Right lobe of liver (tissue), 4 donors: ENCODE results near the gene OR51L1.

Experiments
- CTCF ChIP-seq, 4 donors: fragments of 200-600 bp in 3 of 4; fragments of 450-650 bp in 1 of 4; IDR thresholded peaks; one replicate each; pipeline versions ENCODE4 v1.5.1 to v1.8.0; 2016 to 2022; ENCODE audit warnings: antibody characterized with exemption in 4 of 4, mild to moderate bottlenecking in 2 of 4
- POLR2A ChIP-seq: fragments of 450-650 bp; IDR thresholded peaks from one replicate; pipeline ENCODE4 v1.6.1; 2017; ENCODE audit warnings: antibody characterized with exemption, mild to moderate bottlenecking
- donor health status: DM: no; HTN: no; CAD: no.
- donor health status: DM: no; HTN: no; CAD: no.
- donor health status: DM: no; HTN: yes; CAD: no.

GRCh38 chr11:5038341-5038740 is 43.7 kb downstream of the OR51L1 start:
- no peak for TF ChIP-seq CTCF (IDR thresholded peaks at IDR 0.05)
- no peak for TF ChIP-seq POLR2A
